MG63 (cell line): ENCODE data around the gene HNRNPC. TPM values are rescaled to one million over a fixed set of nuclear protein-coding genes. Genes with fewer than 3 reads are reported as not detected.

Experiments
- total RNA-seq: library from RNA; depleted of rRNA; stranded (reverse); fragments of >200 nt; shearing (Covaris generic); gene quantifications from 2 replicates; pipeline ENCODE4 v1.2.3, GENCODE V29; 2014; ENCODE audit warnings: low replicate concordance; rRNA removed

The HNRNPC gene
- total RNA-seq, 1 experiment from 2014 or later, result 994 TPM

Other genes starting within 250 kb of the HNRNPC start
- 17.5 and 51.7 TPM in 2 replicates for gene NDRG2, start 244.4 kb downstream of the HNRNPC start, total RNA-seq
- not detected in 2 replicates for gene TPPP2, start 239.2 kb downstream of the HNRNPC start, total RNA-seq
- gene RNASE13, start 234.6 kb downstream of the HNRNPC start, total RNA-seq, result not detected in 2 replicates
- gene RNASE7, start 227.1 kb downstream of the HNRNPC start, total RNA-seq, result not detected in 2 replicates
- not detected in 2 replicates for gene RNASE8, start 211.6 kb downstream of the HNRNPC start, total RNA-seq
- 9.1 and 10.0 TPM in 2 replicates for gene ARHGEF40, start 199.1 kb downstream of the HNRNPC start, total RNA-seq
- gene ZNF219, start 170.8 kb downstream of the HNRNPC start, total RNA-seq, result 14.4 and 33.3 TPM in 2 replicates
- gene TMEM253, start 168.4 kb downstream of the HNRNPC start, total RNA-seq, result not detected in 2 replicates
- not detected in 2 replicates for gene OR5AU1, start 113.4 kb downstream of the HNRNPC start, total RNA-seq
- not detected in 2 replicates for gene RPGRIP1, start 10.6 kb upstream of the HNRNPC start, total RNA-seq
- gene SUPT16H, start 114.6 kb upstream of the HNRNPC start, total RNA-seq, result 27.0 and 32.0 TPM in 2 replicates
- 24.1 and 24.6 TPM in 2 replicates for gene CHD8, start 186.7 kb upstream of the HNRNPC start, total RNA-seq
- 6.5 and 7.2 TPM in 2 replicates for gene RAB2B, start 207.5 kb upstream of the HNRNPC start, total RNA-seq
- 26.9 and 75.1 TPM in 2 replicates for gene TOX4, start 207.8 kb upstream of the HNRNPC start, total RNA-seq
- gene METTL3, start 241.9 kb upstream of the HNRNPC start, total RNA-seq, result 46.0 and 52.0 TPM in 2 replicates